Medulla oblongata (tissue), 1 donor: Measurements from ENCODE around the gene HID1.
A peak's percentile ranks its signal among the peaks of the same experiment; 100 is the strongest.
"Not testable (repeated sequence)": the region's sequence is repeated elsewhere in the genome, so short reads cannot be mapped to it uniquely, and the experiment has no call there.

Experiments used
- DNase-seq: peaks from one replicate; pipeline ENCODE4 v3.0.0-alpha.2; 2015; ENCODE audit errors: extremely low spot score

HID1 gene

GRCh38 chr17:74922694-74923537 is 49.6 kb downstream of the HID1 start, which contains the start of gene USH1G:
Gene USH1G (minus strand): TSS chr17:74923255. CDS start chr17:74923073, 182 bp downstream.
- no peak for DNase-seq

- DNase-seq = no peak
Measured at GRCh38 chr17:74922172-74922571, 50.4 kb downstream of the HID1 start.

- DNase-seq = no peak
Measured at GRCh38 chr17:74921769-74922168, 50.8 kb downstream of the HID1 start.

- no peak for DNase-seq
Measured at GRCh38 chr17:74921026-74921681, 51.4 kb downstream of the HID1 start.

GRCh38 chr17:74920642-74921025 is 51.9 kb downstream of the HID1 start:
- no peak for DNase-seq

GRCh38 chr17:74920306-74920620 is 52.3 kb downstream of the HID1 start:
- DNase-seq = no peak

- DNase-seq = no peak
Measured at GRCh38 chr17:74919440-74920305, 52.9 kb downstream of the HID1 start.

- no peak for DNase-seq
Measured at GRCh38 chr17:74918906-74919305, 53.7 kb downstream of the HID1 start.

GRCh38 chr17:74917430-74917829 is 55.1 kb downstream of the HID1 start:
- DNase-seq = peak; percentile 23

GRCh38 chr17:74916851-74917199 is 55.7 kb downstream of the HID1 start:
- DNase-seq = no peak

GRCh38 chr17:74916136-74916850 is 56.3 kb downstream of the HID1 start:
- DNase-seq = no peak

GRCh38 chr17:74911423-74911822 is 61.1 kb downstream of the HID1 start:
- DNase-seq = not testable (repeated sequence)

GRCh38 chr17:74909097-74909496 is 63.5 kb downstream of the HID1 start:
- DNase-seq = not testable (repeated sequence)

- no peak for DNase-seq
Measured at GRCh38 chr17:74907012-74907411, 65.5 kb downstream of the HID1 start.

- DNase-seq = not testable (repeated sequence)
Measured at GRCh38 chr17:74906214-74906793, 66.3 kb downstream of the HID1 start.

- DNase-seq = no peak
Measured at GRCh38 chr17:74904687-74905409, 67.7 kb downstream of the HID1 start.

GRCh38 chr17:74903671-74904070 is 68.9 kb downstream of the HID1 start:
- DNase-seq = no peak

- DNase-seq = no peak
Measured at GRCh38 chr17:74903034-74903433, 69.5 kb downstream of the HID1 start.

- no peak for DNase-seq
Measured at GRCh38 chr17:74901353-74902135, 71.0 kb downstream of the HID1 start.
